Ovary (tissue), 9 donors: ENCODE data around the gene DDX51. TPM values are rescaled to one million over a fixed set of nuclear protein-coding genes. Genes with fewer than 3 reads are reported as not detected.
"Not testable (repeated sequence)": the region's sequence is repeated elsewhere in the genome, so short reads cannot be mapped to it uniquely, and the experiment has no call there.

Source experiments
- DNase-seq, 5 donors: peaks; one replicate each; pipeline ENCODE4 v3.0.0-alpha.2; 2019 to 2020
- H3K27ac ChIP-seq, 2 donors: fragments of 200-600 bp; one replicate each; pipeline versions ENCODE4 v1.5.1 to v1.8.0; 2019 to 2022
- H3K27me3 ChIP-seq: fragments of 200-600 bp; one replicate; pipeline ENCODE4 v1.8.0; 2022
- H3K36me3 ChIP-seq: fragments of 200-600 bp; sonication (generic); one replicate; pipeline ENCODE4 v1.5.1; 2019
- H3K4me1 ChIP-seq: one replicate; pipeline ENCODE4 v1.8.1; 2013; ENCODE audit warnings: mild to moderate bottlenecking, moderate library complexity; ENCODE audit not compliant: insufficient read depth
- H3K4me3 ChIP-seq: fragments of 200-600 bp; sonication (generic); one replicate; pipeline ENCODE4 v1.5.1; 2017
- H3K9me3 ChIP-seq, 2 donors: fragments of 200-600 bp in 1 of 2; sonication (generic) in 1 of 2; one replicate each; pipeline versions ENCODE4 v1.5.1 to v1.8.1; 2013 to 2019; ENCODE audit warnings: mild to moderate bottlenecking in 1 of 2, moderate library complexity in 1 of 2
- EP300 ChIP-seq: sonication (generic); formaldehyde crosslinking; IDR thresholded peaks from one replicate; pipeline ENCODE4 v1.6.1; 2017; ENCODE audit warnings: antibody characterized with exemption
- POLR2A ChIP-seq: fragments of 450-650 bp; IDR thresholded peaks from one replicate; pipeline ENCODE4 v1.6.1; 2017; ENCODE audit warnings: antibody characterized with exemption, mild to moderate bottlenecking, moderate library complexity
- WGBS, 3 donors: extraction: QIAGEN DNeasy Blood & Tissue Kit in 1 of 3; methylation state at CpG; one replicate each; pipeline versions ENCODE4 v1.1.5 to v1.1.7; 2013 to 2017; 5-methylcytosine and 5-hydroxymethylcytosine counted together
- intact Hi-C, 4 donors: fragments of 100-400 bp; cut with DNase I; formaldehyde crosslinking; loops; one replicate each; pipeline versions ENCODE4 v1.11.0 to v1.15.1; 2022 to 2023
- polyA plus RNA-seq, 2 donors: library from polyadenylated mRNA; stranded (reverse); fragments of 200-250 nt in 1 of 2; fragments of 350-450 nt in 1 of 2; fragmentation: Illumina TruSeq in 1 of 2; extraction: RNeasy Lipid Tissue Mini Kit (QIAGEN cat#74804) in 1 of 2; gene quantifications; one replicate each; pipeline ENCODE4 v1.2.3, GENCODE V29; 2013 to 2014
- total RNA-seq, 7 donors: library from RNA; depleted of rRNA in 2 of 7; stranded (reverse); fragments of >200 nt in 2 of 7; fragmentation: NEBNext Ultra II Directional in 3 of 7; extraction: Animal tissue kit (Norgen Biotek cat#: 25700) in 3 of 7; gene quantifications; one replicate each; pipeline versions ENCODE4 v1.1.0 to v1.2.4, GENCODE V29; 2016 to 2023
- TF ChIP-seq, protein P1 (sequence below), 3 donors: fragments of 450-650 bp in 2 of 3; fragments of 200-600 bp in 1 of 3; IDR thresholded peaks; one replicate each; pipeline versions ENCODE4 v1.5.1 to v1.8.0; 2016 to 2022; ENCODE audit warnings: antibody characterized with exemption in 3 of 3, mild to moderate bottlenecking in 1 of 3
- donor health status: DM: no; HTN: no; CAD: no; lungs with moderate emphysema.
- donor health status: DM: no; HTN: no; CAD: no.
- donor health status: Bipolar disorder and iron deficiency.
- donor health status: DM: yes; HTN: yes; CAD: no.
- donor health status: DM: no; HTN: no; CAD: no.
- donor health status: DM: yes; HTN: yes; CAD: no.

DDX51 gene
- total and polyA plus RNA-seq, 9 donors = 10.0 to 26.2 (median 21.8) TPM

DNA sequence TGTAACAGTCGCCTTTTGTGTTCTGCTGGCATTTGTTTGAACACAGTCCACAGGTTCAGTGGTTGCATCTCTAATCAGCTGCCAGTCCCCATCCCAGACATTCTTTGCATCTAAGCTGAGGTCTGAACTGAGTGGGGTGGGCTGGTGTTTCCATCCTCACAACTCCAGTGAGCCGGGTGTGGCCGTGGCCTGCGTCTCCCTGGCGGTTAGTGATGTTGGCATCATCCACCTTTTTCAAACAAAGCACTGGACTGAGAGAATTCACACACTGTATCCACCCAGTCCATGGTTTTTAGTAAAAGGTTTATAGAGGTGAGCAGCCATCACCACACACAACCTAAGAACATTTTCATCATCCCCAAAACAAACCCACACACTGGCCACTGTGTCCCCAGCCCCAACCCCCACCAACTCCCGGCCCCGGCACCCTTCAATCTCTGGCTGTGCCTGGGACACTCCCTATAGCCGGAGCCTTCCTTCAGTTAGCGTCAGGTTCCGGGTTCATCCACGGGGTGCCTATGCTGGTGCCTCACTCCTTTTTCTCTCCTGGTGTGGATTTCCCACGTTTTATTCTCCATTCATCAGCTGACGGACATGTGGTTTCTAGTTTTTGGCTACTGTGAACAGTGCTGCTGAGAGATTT is 6.5 kb downstream of the DDX51 start:
- intact Hi-C loops = no loop called here
- 60 to 76% (median 62%) methylated on average over 13 of the region's 13 CpGs for WGBS, 3 donors
- peak in 1 of 5 donors; percentile 6 for DNase-seq
- H3K27ac ChIP-seq = no peak overlapping the region
- H3K4me1 ChIP-seq = peaks cover 2% of the 10 kb centered on the region
- TF ChIP-seq POLR2A (no peak), EP300 (no peak)
- TF ChIP-seq, protein P1, sequence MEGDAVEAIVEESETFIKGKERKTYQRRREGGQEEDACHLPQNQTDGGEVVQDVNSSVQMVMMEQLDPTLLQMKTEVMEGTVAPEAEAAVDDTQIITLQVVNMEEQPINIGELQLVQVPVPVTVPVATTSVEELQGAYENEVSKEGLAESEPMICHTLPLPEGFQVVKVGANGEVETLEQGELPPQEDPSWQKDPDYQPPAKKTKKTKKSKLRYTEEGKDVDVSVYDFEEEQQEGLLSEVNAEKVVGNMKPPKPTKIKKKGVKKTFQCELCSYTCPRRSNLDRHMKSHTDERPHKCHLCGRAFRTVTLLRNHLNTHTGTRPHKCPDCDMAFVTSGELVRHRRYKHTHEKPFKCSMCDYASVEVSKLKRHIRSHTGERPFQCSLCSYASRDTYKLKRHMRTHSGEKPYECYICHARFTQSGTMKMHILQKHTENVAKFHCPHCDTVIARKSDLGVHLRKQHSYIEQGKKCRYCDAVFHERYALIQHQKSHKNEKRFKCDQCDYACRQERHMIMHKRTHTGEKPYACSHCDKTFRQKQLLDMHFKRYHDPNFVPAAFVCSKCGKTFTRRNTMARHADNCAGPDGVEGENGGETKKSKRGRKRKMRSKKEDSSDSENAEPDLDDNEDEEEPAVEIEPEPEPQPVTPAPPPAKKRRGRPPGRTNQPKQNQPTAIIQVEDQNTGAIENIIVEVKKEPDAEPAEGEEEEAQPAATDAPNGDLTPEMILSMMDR (IDR thresholded peaks at IDR 0.05) = no peak
- no peak overlapping the region for H3K4me3 ChIP-seq
- H3K9me3 ChIP-seq = no peaks in the 10 kb centered on the region
- no peaks in the 10 kb centered on the region for H3K36me3 ChIP-seq
- H3K27me3 ChIP-seq = no peaks in the 10 kb centered on the region

DNA sequence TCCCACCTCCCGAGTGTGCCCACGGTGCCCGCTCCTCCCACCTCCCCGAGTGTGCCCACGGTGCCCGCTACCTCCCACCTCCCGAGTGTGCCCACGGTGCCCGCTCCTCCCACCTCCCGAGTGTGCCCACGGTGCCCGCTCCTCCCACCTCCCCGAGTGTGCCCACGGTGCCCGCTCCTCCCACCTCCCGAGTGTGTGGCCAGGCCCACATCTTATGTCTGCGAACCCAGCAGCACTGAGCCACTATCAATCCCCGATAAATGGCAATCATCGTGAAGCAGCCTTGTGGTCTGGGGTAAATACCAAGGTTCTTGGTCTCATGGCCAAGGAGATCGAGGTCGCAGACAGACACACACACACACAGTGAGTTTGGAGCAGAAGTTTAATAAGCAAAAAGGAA is 7.9 kb downstream of the DDX51 start:
- H3K4me1 ChIP-seq, H3K4me3 ChIP-seq, H3K27me3 ChIP-seq, H3K36me3 ChIP-seq, H3K27ac ChIP-seq, intact Hi-C loops, H3K9me3 ChIP-seq: not testable (repeated sequence)
- 76 to 90% (median 85%) methylated on average over 10 to 20 of the region's 21 CpGs for WGBS, 3 donors
- DNase-seq = peak in 1 of 5 donors; percentile 8

DNA sequence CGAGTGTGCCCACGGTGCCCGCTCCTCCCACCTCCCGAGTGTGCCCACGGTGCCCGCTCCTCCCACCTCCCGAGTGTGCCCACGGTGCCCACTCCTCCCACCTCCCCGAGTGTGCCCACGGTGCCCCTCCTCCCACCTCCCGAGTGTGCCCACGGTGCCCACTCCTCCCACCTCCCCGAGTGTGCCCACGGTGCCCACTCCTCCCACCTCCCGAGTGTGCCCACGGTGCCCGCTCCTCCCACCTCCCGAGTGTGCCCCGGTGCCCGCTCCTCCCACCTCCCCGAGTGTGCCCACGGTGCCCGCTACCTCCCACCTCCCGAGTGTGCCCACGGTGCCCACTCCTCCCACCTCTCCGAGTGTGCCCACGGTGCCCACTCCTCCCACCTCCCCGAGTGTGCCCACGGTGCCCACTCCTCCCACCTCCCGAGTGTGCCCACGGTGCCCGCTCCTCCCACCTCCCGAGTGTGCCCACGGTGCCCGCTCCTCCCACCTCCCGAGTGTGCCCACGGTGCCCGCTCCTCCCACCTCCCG is 9.4 kb downstream of the DDX51 start:
- H3K9me3 ChIP-seq, DNase-seq, H3K4me3 ChIP-seq, H3K27ac ChIP-seq, intact Hi-C loops, H3K27me3 ChIP-seq, H3K4me1 ChIP-seq, H3K36me3 ChIP-seq: not testable (repeated sequence)
- 90 to 94% (median 94%) methylated on average over 10 to 34 of the region's 39 CpGs for WGBS, 3 donors

DNA sequence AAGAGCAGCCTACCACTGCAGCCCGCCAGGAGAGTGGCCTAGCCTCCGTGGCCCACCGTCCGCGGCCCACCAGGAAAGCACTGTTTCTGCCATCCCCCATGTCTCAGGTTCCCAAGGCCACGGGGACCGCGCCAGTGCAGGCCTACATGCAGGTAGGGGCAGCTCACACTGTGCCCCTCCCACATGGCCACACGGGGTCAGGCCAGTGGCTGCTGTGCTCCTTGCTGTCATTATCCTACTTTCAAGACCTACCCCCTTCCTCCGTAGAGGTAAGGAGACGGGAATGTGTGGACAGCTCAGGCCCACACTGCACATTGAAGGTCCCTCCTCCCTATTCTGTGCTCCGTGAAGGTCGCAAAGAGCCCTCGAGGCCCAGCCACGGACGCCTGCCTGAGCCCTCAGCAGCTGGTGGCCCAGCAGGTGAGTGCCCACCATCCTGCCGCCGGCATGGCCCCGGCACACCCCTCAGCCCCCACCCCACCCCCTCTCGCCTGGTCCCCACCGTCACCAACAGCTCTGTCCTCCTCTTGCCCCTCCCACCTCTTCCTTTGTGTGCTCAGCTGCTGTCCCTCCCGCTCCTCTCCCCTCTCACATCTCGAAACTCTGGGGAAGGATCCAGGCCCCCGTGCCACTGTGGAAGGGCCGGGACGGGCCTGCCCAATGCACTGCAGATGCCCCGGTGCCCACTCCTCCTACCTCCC is 10.0 kb downstream of the DDX51 start:
- Histone ChIP-seq H3K36me3 (no peaks in the 10 kb centered on the region), H3K4me3 (no peak overlapping the region), H3K9me3 (no peaks in the 10 kb centered on the region), H3K4me1 (no peaks in the 10 kb centered on the region), H3K27me3 (no peaks in the 10 kb centered on the region), H3K27ac (no peak overlapping the region)
- intact Hi-C loops = no loop called here
- WGBS, 3 donors = 67 to 82% (median 71%) methylated on average over 25 to 27 of the region's 27 CpGs
- DNase-seq = no peak
- TF ChIP-seq EP300 (no peak), POLR2A (no peak)

DNA sequence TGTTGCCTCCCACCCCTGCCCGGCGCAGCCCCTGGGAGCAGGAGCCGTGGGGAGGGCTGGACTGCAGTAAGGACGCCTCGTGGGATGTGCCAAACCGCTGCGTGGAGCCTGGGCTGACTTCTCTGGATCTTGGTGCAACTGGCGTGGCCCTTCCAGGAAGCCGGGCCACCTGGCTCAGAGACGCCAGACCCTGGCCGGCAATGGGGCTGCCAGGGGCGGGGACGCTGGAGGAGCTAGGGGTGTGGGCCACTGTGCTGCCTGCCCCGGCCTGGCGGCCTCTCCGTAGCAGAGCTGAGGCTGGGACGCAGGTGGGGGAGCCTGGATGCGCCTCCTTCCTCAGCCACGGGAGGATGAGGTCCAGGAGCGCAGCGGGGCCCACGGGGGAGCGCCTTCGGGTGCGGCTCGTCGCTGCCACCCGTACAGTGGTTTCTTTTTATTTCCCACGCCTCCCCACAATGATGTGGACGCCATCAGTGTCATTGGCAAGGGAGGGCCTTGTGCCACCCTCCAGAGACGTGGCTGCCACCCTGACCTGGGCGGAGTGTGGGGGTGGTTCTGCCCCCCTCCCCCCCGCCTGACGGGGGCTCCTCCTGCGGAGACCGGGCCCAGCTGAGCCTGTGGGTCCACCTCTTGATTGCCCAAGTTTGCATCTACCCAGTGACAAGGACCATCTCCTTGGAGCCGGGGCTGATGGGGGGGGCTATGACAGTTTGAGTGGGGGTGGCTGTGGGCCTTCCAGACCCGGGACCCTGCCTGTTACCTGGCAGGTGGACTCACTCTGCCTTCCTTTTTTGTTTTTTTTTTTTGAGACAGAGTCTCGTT is 11.3 kb downstream of the DDX51 start:
- TF ChIP-seq, protein P1 (IDR thresholded peaks at IDR 0.05) = no peak
- TF ChIP-seq EP300 = no peak
- no peak for TF ChIP-seq POLR2A
- no peaks in the 10 kb centered on the region for H3K36me3 ChIP-seq
- DNase-seq = no peak
- no peak overlapping the region for H3K4me3 ChIP-seq
- 85 to 90% (median 87%) methylated on average over 38 to 39 of the region's 39 CpGs for WGBS, 3 donors
- H3K9me3 ChIP-seq = no peaks in the 10 kb centered on the region
- no peaks in the 10 kb centered on the region for H3K27me3 ChIP-seq
- no peaks in the 10 kb centered on the region for H3K4me1 ChIP-seq
- intact Hi-C loops = no loop called here
- H3K27ac ChIP-seq = no peak overlapping the region
